Stimulated activated naive B cell treated with anti-CD40 and anti-IgM and Interleukin-4, amounts not matched to agents 10 μg/mL and 1 μg/mL and 100 μg/mL, for 72 hours (primary cell): ENCODE data around the gene LDLRAD3.

ENCODE experiments used
- ATAC-seq, 2 donors: fragments of 150-1000 bp; cut with Tn5 transposase; replicated peaks; 2 replicates each; pipeline ENCODE4 v1.10.0; 2021; ENCODE audit warnings: moderate library complexity in 1 of 2
- DNase-seq: peaks from one replicate; pipeline ENCODE4 v3.0.0; 2021
- H3K27ac Mint-ChIP-seq: one replicate; pipeline ENCODE4 v1.8.0; 2022; ENCODE audit warnings: mild to moderate bottlenecking, mixed read lengths
- H3K27me3 Mint-ChIP-seq, 2 donors: one replicate each; pipeline ENCODE4 v1.8.0; 2022; ENCODE audit warnings: mixed read lengths in 2 of 2
- H3K36me3 Mint-ChIP-seq, 2 donors: one replicate each; pipeline ENCODE4 v1.8.0; 2022; ENCODE audit warnings: mixed read lengths in 2 of 2, mild to moderate bottlenecking in 1 of 2
- H3K4me1 Mint-ChIP-seq, 2 donors: one replicate each; pipeline ENCODE4 v1.8.0; 2022; ENCODE audit warnings: mixed read lengths in 2 of 2, mild to moderate bottlenecking in 1 of 2
- H3K4me3 Mint-ChIP-seq, 2 donors: one replicate each; pipeline ENCODE4 v1.8.0; 2022; ENCODE audit warnings: mild to moderate bottlenecking in 2 of 2, mixed read lengths in 2 of 2, moderate library complexity in 1 of 2
- H3K9me3 Mint-ChIP-seq, 2 donors: one replicate each; pipeline ENCODE4 v1.8.0; 2022; ENCODE audit warnings: mixed read lengths in 2 of 2, mild to moderate bottlenecking in 1 of 2

Gene LDLRAD3

DNA sequence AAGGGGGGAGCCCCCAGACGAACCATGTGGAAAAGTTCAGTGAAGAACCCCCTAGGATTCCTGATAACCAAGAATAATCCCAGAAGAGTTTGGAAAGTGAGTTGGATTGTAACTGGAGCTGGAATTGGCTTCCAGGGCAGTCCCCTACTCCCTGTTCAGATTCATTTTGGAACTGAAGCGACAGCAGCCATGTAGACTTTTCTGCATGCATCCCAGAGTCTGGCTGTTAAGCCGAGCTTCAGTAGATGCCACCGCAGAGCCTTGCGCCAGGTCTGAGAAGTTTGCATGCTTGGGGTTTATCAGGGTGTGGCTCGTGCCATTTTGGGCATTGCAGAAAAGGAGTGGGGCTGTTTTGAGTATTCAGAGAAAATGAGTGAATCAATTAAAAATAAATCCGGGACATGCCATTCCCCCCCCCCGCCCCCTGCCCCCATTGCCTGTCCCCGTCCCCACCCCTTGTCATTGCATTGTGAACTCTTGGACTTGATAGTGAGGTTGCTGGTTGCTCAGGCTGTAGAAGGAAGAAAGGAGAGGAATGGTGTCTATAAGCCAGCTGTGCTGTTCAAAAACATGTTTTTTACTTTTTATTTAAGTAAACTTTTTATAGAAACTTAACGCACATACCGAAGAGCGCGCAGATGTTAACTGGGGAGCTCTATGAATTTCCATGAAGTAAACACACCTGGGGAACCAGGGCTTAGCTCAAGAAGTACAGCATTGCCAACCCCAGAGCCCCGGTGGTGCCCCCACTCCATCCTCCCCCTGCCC, 71.2 kb downstream of the LDLRAD3 start:
- Mint-ChIP-seq H3K27me3 (peaks cover 4 to 16% of the 10 kb centered on the region in 2 donors), H3K9me3 (no peaks in the 10 kb centered on the region)
- no peak for ATAC-seq

DNA sequence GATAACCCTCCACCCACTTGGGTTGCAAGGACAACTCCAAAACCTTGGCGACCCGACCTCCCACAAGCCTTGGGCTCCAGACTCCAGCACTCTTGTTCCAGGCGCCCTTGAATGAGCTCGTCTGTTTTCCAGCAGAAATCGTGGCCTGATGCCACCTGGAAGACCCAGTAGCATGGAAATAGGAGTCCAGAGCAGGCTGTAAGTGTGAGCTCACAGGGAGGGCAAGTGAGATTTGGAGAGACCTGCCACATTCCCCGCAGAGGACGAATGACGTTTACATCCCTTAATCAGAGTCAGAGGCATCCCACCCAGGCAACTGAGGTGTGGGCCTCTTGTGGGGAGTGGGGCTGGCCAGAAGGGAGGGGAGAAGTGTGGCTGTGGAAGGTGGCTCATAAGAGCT, 71.9 kb downstream of the LDLRAD3 start:
- H3K27me3 Mint-ChIP-seq: peaks cover 10 to 22% of the 10 kb centered on the region in 2 donors
- DNase-seq: no peak

More for the DNA sequence above, 71.2 kb downstream of the LDLRAD3 start:
- Mint-ChIP-seq H3K36me3 (no peaks in the 10 kb centered on the region), H3K4me1 (no peaks in the 10 kb centered on the region), H3K4me3 (no peak overlapping the region), H3K27ac (no peak overlapping the region)
- no peak for DNase-seq

DNA sequence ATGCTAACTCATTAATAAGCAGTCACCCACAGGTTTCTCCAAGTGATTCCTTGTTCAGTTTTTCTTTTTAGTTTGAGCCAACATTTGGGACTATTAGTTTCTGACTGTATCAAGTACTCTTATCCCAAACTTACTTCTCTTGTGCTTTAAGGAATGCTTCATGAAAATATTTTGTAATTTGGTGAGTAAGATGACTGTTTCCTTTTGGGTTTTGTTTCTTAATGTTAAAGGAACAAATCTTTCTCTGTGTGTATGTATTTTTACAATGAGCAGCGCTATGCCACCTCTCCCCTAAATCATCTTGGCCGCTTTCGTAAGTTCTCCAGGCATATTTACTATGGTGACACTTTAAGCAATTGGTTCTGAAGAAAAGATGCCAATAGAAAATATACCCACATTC, 72.4 kb downstream of the LDLRAD3 start:
- H3K27ac Mint-ChIP-seq: no peak overlapping the region
- H3K27me3 Mint-ChIP-seq: peaks cover 14 to 25% of the 10 kb centered on the region in 2 donors
- H3K36me3 Mint-ChIP-seq: no peaks in the 10 kb centered on the region
- DNase-seq (no peak), ATAC-seq (no peak)
- H3K4me3 Mint-ChIP-seq: no peak overlapping the region
- no peaks in the 10 kb centered on the region for H3K9me3 Mint-ChIP-seq
- H3K4me1 Mint-ChIP-seq: no peaks in the 10 kb centered on the region

More for the DNA sequence above, 71.9 kb downstream of the LDLRAD3 start:
- H3K27ac Mint-ChIP-seq: no peak overlapping the region
- no peaks in the 10 kb centered on the region for H3K9me3 Mint-ChIP-seq
- no peak for ATAC-seq
- H3K36me3 Mint-ChIP-seq: no peaks in the 10 kb centered on the region
- H3K4me3 Mint-ChIP-seq: no peak overlapping the region
- H3K4me1 Mint-ChIP-seq: no peaks in the 10 kb centered on the region

DNA sequence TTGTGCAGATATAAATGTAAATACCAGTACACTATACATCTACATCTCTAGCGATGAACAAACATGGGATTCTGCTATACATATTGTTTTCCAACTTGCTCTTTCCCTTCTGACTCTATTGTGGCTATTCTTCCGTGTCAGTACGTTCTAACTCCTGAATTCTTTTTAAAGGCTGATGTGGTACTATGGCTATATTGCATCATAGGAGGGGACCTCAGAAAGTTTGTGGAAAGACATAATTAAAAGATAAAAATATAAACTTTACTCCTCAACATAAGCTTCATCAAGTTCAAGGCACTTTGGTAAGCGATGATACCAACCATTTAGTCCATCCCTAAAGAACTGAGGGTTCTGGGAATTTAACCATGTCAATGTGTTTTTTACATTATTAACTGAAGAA, 72.8 kb downstream of the LDLRAD3 start:
- H3K4me3 Mint-ChIP-seq: no peak overlapping the region
- DNase-seq (no peak), ATAC-seq (no peak)
- H3K36me3 Mint-ChIP-seq: no peaks in the 10 kb centered on the region
- peaks cover 16 to 25% of the 10 kb centered on the region in 2 donors for H3K27me3 Mint-ChIP-seq
- H3K27ac Mint-ChIP-seq: no peak overlapping the region
- H3K4me1 Mint-ChIP-seq: no peaks in the 10 kb centered on the region
- H3K9me3 Mint-ChIP-seq: no peaks in the 10 kb centered on the region

DNA sequence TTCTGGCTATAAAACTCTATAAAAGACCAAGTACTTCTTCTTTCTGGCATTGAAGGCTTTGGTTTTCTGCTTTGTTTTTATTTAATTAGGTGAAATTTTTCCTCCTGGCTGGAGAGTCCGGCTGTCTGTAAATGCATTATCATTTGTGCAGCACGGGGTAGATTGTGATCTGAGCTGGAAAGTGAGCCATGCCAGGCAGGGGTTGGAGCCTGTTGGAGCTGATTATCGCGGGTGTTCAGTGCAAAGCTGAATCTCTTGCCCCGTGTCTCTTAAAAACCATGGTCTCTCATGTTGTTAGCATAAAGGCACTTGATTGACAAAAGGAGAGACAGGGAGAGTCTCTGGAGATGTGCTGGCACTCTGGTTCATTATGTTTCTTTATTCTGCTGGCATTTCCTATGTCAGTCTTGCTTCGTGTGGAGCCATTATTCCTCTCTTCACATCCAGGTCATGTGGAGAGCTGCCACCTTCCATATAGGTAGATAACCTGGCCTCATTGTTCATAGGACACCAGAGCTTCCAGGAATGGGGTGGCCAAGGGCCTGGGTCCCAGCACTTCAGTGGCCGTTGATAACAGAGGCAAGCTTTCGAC, 75.2 kb downstream of the LDLRAD3 start:
- H3K9me3 Mint-ChIP-seq: no peaks in the 10 kb centered on the region
- H3K4me3 Mint-ChIP-seq: no peak overlapping the region
- peaks cover 15 to 16% of the 10 kb centered on the region in 2 donors for H3K27me3 Mint-ChIP-seq
- ATAC-seq: no peak
- no peak overlapping the region for H3K27ac Mint-ChIP-seq
- no peaks in the 10 kb centered on the region for H3K4me1 Mint-ChIP-seq
- H3K36me3 Mint-ChIP-seq: no peaks in the 10 kb centered on the region
- DNase-seq: no peak

DNA sequence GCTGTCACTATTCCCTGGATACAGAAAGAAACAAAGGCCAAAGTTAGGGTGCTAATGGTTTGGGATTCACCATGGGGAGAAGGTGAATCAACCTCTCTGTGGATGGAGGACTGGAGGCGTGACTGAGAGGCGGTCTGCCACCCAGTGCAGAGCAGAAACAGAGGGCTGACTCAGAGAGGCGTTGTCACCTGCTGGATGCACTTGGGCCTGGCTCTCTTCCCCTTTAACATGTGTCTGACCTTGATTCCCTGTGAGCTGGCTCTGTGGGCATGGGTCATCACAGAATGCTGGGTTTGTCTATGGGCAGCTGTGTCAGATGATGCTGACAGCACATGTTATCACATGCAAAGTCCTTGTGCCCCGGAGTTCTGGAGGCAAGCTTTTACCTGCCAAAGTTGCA, 75.9 kb downstream of the LDLRAD3 start:
- no peaks in the 10 kb centered on the region for H3K4me1 Mint-ChIP-seq
- H3K4me3 Mint-ChIP-seq: no peak overlapping the region
- H3K27ac Mint-ChIP-seq: no peak overlapping the region
- H3K27me3 Mint-ChIP-seq: peaks cover 9 to 16% of the 10 kb centered on the region in 2 donors
- DNase-seq (no peak), ATAC-seq (no peak)
- no peaks in the 10 kb centered on the region for H3K36me3 Mint-ChIP-seq
- no peaks in the 10 kb centered on the region for H3K9me3 Mint-ChIP-seq

DNA sequence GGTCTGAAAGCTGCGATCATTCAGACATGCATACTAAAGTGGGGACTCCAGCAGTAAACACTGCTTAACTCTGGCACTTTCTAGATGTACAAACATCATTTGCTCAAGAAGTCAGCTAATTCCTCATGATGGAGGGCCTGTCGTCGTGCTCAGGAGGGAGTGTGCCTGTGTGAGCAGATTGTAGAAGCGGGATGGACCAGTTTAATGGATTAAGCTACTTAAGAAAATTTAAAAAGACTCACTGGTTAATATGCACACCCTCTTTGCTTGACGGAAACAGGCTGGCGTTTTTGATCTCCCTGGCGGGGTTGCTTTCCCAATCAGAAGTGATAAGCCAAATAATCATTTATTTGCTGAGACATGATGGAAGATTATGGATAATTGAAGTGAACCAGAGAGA, 79.0 kb downstream of the LDLRAD3 start:
- Mint-ChIP-seq H3K36me3 (no peaks in the 10 kb centered on the region), H3K27ac (no peak overlapping the region), H3K9me3 (peaks cover 0 to 2% of the 10 kb centered on the region in 2 donors), H3K27me3 (peaks cover 9 to 16% of the 10 kb centered on the region in 2 donors), H3K4me1 (no peaks in the 10 kb centered on the region), H3K4me3 (no peak overlapping the region)
- ATAC-seq: no peak
- DNase-seq: no peak

DNA sequence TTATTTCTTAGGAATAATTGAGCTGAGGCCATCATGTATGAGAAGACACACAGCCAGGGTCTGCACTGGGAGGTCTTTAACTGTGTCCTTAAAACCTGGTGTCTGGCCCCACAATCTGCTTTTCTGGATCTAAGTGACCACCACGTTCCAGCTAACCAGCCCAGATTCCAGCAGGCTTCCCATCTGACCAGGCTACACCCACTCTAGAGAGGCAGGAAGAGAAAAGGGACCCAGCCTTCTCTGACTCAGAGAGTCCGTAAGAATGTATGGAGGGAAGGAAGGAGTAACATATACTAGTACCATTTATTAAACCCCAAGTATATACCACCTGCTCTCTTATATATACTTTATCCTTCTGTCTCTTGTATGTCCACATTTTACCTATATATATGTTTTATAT, 80.1 kb downstream of the LDLRAD3 start:
- no peaks in the 10 kb centered on the region for H3K36me3 Mint-ChIP-seq
- no peak overlapping the region for H3K4me3 Mint-ChIP-seq
- no peak for DNase-seq

DNA sequence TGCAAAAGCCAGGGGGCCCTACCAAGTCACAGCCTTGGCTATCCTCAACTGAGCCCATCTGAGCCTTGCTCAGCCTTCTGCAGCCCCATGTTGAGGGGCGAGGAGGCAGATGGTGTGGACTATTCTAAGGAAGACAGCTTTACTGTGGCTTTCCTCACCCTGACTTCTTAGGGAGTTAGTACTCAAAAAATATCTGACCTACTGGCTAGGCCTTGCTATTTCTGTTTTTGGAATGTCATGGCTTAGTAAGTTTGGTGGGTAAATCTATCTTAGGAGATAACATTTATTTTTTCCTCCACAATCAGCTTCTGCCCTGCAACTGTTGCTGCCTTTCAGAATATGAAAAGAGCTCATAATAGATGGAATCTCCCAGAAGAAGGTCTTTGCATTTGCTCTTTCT, 80.9 kb downstream of the LDLRAD3 start:
- H3K36me3 Mint-ChIP-seq: no peaks in the 10 kb centered on the region
- H3K27ac Mint-ChIP-seq: no peak overlapping the region
- peaks cover 0 to 2% of the 10 kb centered on the region in 2 donors for H3K9me3 Mint-ChIP-seq
- no peaks in the 10 kb centered on the region for H3K4me1 Mint-ChIP-seq
- peaks cover 9 to 16% of the 10 kb centered on the region in 2 donors for H3K27me3 Mint-ChIP-seq
- no peak for ATAC-seq
- no peak overlapping the region for H3K4me3 Mint-ChIP-seq
- no peak for DNase-seq

More for the DNA sequence above, 80.1 kb downstream of the LDLRAD3 start:
- no peak overlapping the region for H3K27ac Mint-ChIP-seq
- H3K9me3 Mint-ChIP-seq: peaks cover 0 to 2% of the 10 kb centered on the region in 2 donors
- no peak for ATAC-seq
- H3K27me3 Mint-ChIP-seq: peaks cover 9 to 16% of the 10 kb centered on the region in 2 donors
- no peaks in the 10 kb centered on the region for H3K4me1 Mint-ChIP-seq

DNA sequence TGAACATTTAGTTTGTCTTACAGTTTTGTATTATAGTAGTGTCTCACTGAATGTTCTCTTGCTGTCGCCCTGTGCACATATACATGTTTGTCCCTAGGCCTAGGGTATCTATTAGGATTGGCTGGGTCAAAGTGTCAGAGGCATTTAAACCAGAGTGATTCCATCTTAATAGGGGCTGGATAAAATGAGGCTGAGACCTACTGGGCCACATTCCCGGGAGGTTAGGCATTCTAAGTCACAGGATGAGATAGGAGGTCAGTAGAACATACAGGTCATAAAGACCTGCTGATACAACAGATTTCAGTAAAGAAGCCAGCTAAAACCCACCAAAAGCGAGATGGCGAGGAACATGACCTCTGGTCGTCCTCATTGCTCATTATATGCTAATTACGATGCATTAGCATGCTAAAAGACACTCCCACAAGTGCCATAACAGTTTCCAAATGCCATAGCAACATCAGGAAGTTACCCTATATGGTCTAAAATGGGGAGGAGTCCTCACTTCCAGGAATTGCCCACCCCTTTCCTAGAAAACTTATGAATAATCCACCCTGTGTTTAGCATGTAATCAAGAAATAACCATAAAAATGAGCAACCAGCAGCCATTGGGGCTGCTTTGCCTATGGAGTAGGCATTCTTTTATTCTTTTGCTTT, 82.6 kb downstream of the LDLRAD3 start:
- Mint-ChIP-seq H3K36me3 (no peaks in the 10 kb centered on the region), H3K27me3 (peaks cover 0 to 7% of the 10 kb centered on the region in 2 donors), H3K9me3 (peaks cover 0 to 2% of the 10 kb centered on the region in 2 donors), H3K4me3 (no peak overlapping the region), H3K27ac (no peak overlapping the region), H3K4me1 (no peaks in the 10 kb centered on the region)
- no peak for ATAC-seq
- no peak for DNase-seq

DNA sequence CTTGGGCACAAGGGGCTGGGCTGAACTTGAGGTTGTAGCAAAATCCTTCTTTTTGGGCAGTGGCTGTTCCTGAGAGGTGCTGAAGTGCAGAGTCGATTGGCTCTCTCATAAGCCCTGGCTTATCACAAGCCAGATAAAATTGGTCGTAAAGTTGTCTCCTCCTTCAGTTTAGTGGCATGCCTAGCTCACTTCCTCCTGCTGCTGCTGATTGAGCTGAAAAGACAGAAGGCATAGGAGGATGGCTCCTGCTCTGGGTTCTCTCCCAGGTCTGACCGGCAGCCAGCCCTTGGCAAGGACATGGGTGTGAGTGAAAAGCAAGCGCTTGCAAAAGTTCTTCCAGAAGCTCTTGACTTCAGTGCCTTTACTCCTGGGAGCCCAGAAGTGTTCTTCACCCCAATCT, 83.9 kb downstream of the LDLRAD3 start:
- no peak overlapping the region for H3K27ac Mint-ChIP-seq
- ATAC-seq: no peak
- no peak overlapping the region for H3K4me3 Mint-ChIP-seq
- H3K27me3 Mint-ChIP-seq: peaks cover 0 to 6% of the 10 kb centered on the region in 2 donors
- H3K9me3 Mint-ChIP-seq: peaks cover 0 to 2% of the 10 kb centered on the region in 2 donors
- no peaks in the 10 kb centered on the region for H3K36me3 Mint-ChIP-seq
- no peak for DNase-seq
- no peaks in the 10 kb centered on the region for H3K4me1 Mint-ChIP-seq

DNA sequence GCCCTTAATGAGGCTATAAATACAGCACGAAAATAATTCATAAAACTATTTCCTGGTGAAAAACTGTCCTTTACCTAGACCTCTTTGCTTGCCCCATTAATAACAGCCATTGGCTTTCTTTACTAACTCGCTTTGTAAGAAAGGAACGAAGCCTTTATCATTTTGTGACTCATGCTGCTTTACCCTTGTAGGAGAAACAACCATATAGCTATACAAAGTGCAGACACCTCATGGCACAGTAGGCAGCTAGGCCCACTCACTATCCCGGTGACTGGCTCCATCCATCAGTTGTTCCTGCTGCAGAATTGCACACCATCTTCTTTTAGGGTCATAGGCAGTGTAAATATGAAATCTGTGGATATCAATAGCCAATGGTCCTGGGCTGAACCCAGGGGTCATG, 85.8 kb downstream of the LDLRAD3 start:
- Mint-ChIP-seq H3K4me3 (no peak overlapping the region), H3K4me1 (no peaks in the 10 kb centered on the region), H3K9me3 (peaks cover 0 to 2% of the 10 kb centered on the region in 2 donors), H3K27ac (no peak overlapping the region), H3K36me3 (no peaks in the 10 kb centered on the region), H3K27me3 (peaks cover 0 to 7% of the 10 kb centered on the region in 2 donors)
- no peak for DNase-seq
- ATAC-seq: no peak

DNA sequence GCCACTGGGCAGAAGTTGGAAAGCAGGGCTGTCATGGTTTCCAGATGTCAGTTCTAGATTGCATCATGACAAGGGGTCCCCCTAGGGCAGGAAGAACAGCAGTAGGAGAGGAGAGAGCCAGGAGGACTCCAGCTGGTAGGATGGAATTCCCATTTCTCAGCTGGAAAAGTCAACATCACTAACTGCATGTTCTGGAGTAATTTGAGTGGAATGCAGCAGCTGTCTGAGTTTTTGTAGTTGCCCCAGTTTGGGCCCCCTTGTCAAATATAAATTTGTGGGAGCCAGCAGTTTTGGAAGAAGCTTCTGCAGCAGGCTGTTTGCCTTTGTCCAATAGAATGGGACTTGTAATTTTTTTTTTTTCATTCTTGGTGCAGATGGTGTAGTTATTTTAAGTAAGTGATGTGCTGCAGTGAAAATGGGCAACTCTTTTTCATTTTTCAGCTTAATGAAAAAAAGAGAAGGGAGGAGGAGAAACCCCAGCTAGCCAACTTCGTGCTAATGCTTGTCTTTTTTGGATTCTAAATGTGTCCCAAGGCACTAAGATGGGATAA, 86.9 kb downstream of the LDLRAD3 start:
- Mint-ChIP-seq H3K4me1 (no peaks in the 10 kb centered on the region), H3K36me3 (no peaks in the 10 kb centered on the region), H3K4me3 (no peak overlapping the region), H3K27ac (no peak overlapping the region), H3K27me3 (peaks cover 0 to 7% of the 10 kb centered on the region in 2 donors), H3K9me3 (peaks cover 0 to 2% of the 10 kb centered on the region in 2 donors)
- ATAC-seq: no peak
- no peak for DNase-seq

DNA sequence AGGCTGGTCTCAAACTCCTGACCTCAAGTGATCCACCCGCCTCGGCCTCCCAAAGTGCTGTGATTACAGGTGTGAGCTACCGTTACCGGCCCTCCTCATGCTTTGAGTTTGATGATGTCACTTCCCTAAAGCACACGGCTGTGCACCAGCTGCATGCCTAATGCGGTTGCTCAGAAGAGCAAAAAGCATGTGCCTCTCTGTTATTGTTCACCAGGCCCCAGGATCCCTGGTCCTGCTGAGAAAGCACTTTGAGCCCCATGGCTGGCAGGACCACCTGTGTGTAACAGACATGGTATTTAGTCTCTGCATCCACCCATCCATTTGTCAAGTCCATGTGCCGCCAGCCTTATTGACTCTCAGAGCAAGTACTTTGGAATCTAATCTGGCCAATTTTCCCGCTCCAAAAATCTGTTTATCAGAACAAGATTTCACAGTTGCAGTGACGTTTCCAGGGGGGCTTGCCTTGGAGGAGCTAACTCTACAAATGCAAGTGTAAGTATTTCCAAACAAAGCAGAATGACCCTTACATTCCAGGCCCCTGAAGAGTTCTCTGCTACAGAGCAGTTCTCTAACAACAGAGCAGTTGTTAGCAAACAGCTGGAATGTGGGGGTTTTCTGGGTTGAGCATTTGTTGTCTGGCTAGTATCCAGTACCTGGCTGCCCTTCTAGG, 89.4 kb downstream of the LDLRAD3 start:
- Mint-ChIP-seq H3K4me3 (no peak overlapping the region), H3K27ac (no peak overlapping the region), H3K4me1 (no peaks in the 10 kb centered on the region), H3K9me3 (no peaks in the 10 kb centered on the region), H3K27me3 (peaks cover 0 to 7% of the 10 kb centered on the region in 2 donors), H3K36me3 (no peaks in the 10 kb centered on the region)
- DNase-seq (no peak), ATAC-seq (no peak)
